Gastroesophageal sphincter (tissue), 3 donors: ENCODE data around the gene PDE10A.

Experiments
- EP300 ChIP-seq: sonication (generic); formaldehyde crosslinking; IDR thresholded peaks from one replicate; pipeline ENCODE4 v1.6.1; 2017; ENCODE audit warnings: antibody characterized with exemption, mild to moderate bottlenecking
- POLR2A ChIP-seq, 2 donors: fragments of 450-650 bp; IDR thresholded peaks; one replicate each; pipeline ENCODE4 v1.6.1; 2017; ENCODE audit warnings: antibody characterized with exemption in 2 of 2, mild to moderate bottlenecking in 2 of 2, moderate library complexity in 1 of 2
- POLR2AphosphoS5 ChIP-seq: sonication (generic); formaldehyde crosslinking; IDR thresholded peaks from one replicate; pipeline ENCODE4 v1.6.1; 2017; ENCODE audit warnings: antibody characterized with exemption
- TF ChIP-seq, protein P1 (sequence below), 4 experiments: fragments of 200-600 bp in 2 of 4; fragments of 450-650 bp in 2 of 4; sonication (generic) in 1 of 4; IDR thresholded peaks; one replicate each; pipeline ENCODE4 v1.5.1; 2017 to 2019; ENCODE audit warnings: antibody characterized with exemption in 4 of 4, mild to moderate bottlenecking in 2 of 4, moderate library complexity in 2 of 4

- TF ChIP-seq, protein P1, sequence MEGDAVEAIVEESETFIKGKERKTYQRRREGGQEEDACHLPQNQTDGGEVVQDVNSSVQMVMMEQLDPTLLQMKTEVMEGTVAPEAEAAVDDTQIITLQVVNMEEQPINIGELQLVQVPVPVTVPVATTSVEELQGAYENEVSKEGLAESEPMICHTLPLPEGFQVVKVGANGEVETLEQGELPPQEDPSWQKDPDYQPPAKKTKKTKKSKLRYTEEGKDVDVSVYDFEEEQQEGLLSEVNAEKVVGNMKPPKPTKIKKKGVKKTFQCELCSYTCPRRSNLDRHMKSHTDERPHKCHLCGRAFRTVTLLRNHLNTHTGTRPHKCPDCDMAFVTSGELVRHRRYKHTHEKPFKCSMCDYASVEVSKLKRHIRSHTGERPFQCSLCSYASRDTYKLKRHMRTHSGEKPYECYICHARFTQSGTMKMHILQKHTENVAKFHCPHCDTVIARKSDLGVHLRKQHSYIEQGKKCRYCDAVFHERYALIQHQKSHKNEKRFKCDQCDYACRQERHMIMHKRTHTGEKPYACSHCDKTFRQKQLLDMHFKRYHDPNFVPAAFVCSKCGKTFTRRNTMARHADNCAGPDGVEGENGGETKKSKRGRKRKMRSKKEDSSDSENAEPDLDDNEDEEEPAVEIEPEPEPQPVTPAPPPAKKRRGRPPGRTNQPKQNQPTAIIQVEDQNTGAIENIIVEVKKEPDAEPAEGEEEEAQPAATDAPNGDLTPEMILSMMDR (IDR thresholded peaks at IDR 0.05) = no peak
- no peak for TF ChIP-seq POLR2A (IDR thresholded peaks at IDR 0.05)
- no peak for TF ChIP-seq EP300
- TF ChIP-seq POLR2AphosphoS5 = no peak
Observed at GRCh38 chr6:165689699-165690098, 26.7 kb upstream of the PDE10A start.
